H1 (cell line): ENCODE measurements around the gene SLC25A52. TPM values are rescaled to one million over a fixed set of nuclear protein-coding genes. Genes with fewer than 3 reads are reported as not detected.

Source experiments
- CBX5 ChIP-seq: fragments of 300-800, 300-1000 bp; sonication (generic); IDR thresholded peaks from 2 replicates; pipeline ENCODE4 v1.7.1; 2016; ENCODE audit warnings: antibody characterized with exemption, low read length, low read depth
- CHD2 ChIP-seq: IDR thresholded peaks from 2 replicates; pipeline ENCODE4 v1.6.1; 2012; ENCODE audit warnings: low read length, improper control_type of control experiment
- RAD21 ChIP-seq, 2 experiments: IDR thresholded peaks in 1 of 2; conservative IDR thresholded peaks in 1 of 2; 2 replicates each; pipeline ENCODE4 v1.6.1; 2011; ENCODE audit warnings: low read depth in 2 of 2, low read length in 2 of 2, improper control_type of control experiment in 1 of 2, inconsistent platforms in 1 of 2, mild to moderate bottlenecking in 1 of 2, moderate library complexity in 1 of 2
- SRF ChIP-seq: IDR thresholded peaks from 2 replicates; pipeline ENCODE4 v1.6.1; 2011; ENCODE audit warnings: mild to moderate bottlenecking, low read depth, low read length, moderate library complexity
- TBP ChIP-seq: IDR thresholded peaks from 2 replicates; pipeline ENCODE4 v1.6.1; 2011; ENCODE audit warnings: low read depth, low read length, improper control_type of control experiment
- YY1 ChIP-seq: IDR thresholded peaks from 2 replicates; pipeline ENCODE4 v1.6.1; 2011; ENCODE audit warnings: low read depth, mild to moderate bottlenecking, low read length
- polyA plus RNA-seq, 7 experiments: library from polyadenylated mRNA; depleted of rRNA in 3 of 7; stranded (reverse) in 5 of 7; unstranded in 2 of 7; fragments of >200 nt in 5 of 7; fragments of 200-250 nt in 2 of 7; gene quantifications; 1 replicate in 5 of 7; 2 replicates in 1 of 7; 4 replicates in 1 of 7; pipeline versions ENCODE4 v1.2.1 to v1.2.3, GENCODE V29; 2011 to 2013; ENCODE audit warnings: missing spikeins in 2 of 7, mixed read lengths in 2 of 7
- total RNA-seq: library from RNA; stranded (reverse); fragmentation: NEBNext Ultra II Directional; extraction: Animal tissue kit (Norgen Biotek cat#: 25700); gene quantifications from 2 replicates; pipeline ENCODE4 v1.2.1, GENCODE V29; 2021
- TF ChIP-seq, protein P1 (sequence below): fragments of 300-600 bp; sonication (generic); IDR thresholded peaks from 2 replicates; pipeline ENCODE4 v1.7.1; 2012; ENCODE audit warnings: low read length, moderate library complexity, mild to moderate bottlenecking, inconsistent platforms; ENCODE audit not compliant: insufficient replicate concordance

Gene SLC25A52
- total and polyA plus RNA-seq, 2 of the 8 experiments (the other 6 are each of a cell fraction or from before 2014, with no cell fraction given), result not detected

DNA sequence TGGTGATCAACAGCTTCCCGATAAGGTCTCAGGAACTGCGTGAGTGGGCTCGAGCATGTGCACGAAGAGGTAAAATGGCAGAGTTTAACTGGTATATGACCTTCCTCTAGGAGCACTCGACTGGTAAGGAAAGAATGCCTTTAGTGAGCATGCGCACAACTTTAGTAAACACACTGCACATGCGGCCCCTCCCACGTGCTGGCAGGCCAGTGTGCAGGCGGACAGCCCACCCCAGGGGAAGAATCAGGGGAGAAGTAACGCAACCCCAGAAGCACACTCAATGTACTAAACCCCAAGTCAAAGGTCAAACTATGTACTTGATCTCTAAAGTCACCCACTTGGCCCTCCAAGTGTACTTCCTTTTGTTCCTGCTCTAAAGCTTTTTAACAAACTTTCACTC lies 28.7 kb upstream of the SLC25A52 start (continued):
- TF ChIP-seq, protein P1, sequence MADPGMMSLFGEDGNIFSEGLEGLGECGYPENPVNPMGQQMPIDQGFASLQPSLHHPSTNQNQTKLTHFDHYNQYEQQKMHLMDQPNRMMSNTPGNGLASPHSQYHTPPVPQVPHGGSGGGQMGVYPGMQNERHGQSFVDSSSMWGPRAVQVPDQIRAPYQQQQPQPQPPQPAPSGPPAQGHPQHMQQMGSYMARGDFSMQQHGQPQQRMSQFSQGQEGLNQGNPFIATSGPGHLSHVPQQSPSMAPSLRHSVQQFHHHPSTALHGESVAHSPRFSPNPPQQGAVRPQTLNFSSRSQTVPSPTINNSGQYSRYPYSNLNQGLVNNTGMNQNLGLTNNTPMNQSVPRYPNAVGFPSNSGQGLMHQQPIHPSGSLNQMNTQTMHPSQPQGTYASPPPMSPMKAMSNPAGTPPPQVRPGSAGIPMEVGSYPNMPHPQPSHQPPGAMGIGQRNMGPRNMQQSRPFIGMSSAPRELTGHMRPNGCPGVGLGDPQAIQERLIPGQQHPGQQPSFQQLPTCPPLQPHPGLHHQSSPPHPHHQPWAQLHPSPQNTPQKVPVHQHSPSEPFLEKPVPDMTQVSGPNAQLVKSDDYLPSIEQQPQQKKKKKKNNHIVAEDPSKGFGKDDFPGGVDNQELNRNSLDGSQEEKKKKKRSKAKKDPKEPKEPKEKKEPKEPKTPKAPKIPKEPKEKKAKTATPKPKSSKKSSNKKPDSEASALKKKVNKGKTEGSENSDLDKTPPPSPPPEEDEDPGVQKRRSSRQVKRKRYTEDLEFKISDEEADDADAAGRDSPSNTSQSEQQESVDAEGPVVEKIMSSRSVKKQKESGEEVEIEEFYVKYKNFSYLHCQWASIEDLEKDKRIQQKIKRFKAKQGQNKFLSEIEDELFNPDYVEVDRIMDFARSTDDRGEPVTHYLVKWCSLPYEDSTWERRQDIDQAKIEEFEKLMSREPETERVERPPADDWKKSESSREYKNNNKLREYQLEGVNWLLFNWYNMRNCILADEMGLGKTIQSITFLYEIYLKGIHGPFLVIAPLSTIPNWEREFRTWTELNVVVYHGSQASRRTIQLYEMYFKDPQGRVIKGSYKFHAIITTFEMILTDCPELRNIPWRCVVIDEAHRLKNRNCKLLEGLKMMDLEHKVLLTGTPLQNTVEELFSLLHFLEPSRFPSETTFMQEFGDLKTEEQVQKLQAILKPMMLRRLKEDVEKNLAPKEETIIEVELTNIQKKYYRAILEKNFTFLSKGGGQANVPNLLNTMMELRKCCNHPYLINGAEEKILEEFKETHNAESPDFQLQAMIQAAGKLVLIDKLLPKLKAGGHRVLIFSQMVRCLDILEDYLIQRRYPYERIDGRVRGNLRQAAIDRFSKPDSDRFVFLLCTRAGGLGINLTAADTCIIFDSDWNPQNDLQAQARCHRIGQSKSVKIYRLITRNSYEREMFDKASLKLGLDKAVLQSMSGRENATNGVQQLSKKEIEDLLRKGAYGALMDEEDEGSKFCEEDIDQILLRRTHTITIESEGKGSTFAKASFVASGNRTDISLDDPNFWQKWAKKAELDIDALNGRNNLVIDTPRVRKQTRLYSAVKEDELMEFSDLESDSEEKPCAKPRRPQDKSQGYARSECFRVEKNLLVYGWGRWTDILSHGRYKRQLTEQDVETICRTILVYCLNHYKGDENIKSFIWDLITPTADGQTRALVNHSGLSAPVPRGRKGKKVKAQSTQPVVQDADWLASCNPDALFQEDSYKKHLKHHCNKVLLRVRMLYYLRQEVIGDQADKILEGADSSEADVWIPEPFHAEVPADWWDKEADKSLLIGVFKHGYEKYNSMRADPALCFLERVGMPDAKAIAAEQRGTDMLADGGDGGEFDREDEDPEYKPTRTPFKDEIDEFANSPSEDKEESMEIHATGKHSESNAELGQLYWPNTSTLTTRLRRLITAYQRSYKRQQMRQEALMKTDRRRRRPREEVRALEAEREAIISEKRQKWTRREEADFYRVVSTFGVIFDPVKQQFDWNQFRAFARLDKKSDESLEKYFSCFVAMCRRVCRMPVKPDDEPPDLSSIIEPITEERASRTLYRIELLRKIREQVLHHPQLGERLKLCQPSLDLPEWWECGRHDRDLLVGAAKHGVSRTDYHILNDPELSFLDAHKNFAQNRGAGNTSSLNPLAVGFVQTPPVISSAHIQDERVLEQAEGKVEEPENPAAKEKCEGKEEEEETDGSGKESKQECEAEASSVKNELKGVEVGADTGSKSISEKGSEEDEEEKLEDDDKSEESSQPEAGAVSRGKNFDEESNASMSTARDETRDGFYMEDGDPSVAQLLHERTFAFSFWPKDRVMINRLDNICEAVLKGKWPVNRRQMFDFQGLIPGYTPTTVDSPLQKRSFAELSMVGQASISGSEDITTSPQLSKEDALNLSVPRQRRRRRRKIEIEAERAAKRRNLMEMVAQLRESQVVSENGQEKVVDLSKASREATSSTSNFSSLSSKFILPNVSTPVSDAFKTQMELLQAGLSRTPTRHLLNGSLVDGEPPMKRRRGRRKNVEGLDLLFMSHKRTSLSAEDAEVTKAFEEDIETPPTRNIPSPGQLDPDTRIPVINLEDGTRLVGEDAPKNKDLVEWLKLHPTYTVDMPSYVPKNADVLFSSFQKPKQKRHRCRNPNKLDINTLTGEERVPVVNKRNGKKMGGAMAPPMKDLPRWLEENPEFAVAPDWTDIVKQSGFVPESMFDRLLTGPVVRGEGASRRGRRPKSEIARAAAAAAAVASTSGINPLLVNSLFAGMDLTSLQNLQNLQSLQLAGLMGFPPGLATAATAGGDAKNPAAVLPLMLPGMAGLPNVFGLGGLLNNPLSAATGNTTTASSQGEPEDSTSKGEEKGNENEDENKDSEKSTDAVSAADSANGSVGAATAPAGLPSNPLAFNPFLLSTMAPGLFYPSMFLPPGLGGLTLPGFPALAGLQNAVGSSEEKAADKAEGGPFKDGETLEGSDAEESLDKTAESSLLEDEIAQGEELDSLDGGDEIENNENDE, result no peak
- no peak for TF ChIP-seq CHD2
- no peak for TF ChIP-seq SRF
- no peak for TF ChIP-seq YY1
- no peak for TF ChIP-seq TBP
- no peak for TF ChIP-seq CBX5
- TF ChIP-seq RAD21 (IDR thresholded peaks at IDR 0.05 in 1 of 2, conservative IDR thresholded peaks at IDR 0.05 in 1 of 2; ENCODE audit: low read depth in 2 of 2, low read length in 2 of 2), result no peak
